GM12878 (cell line): ENCODE data around the gene CCDC82. TPM values are rescaled to one million over a fixed set of nuclear protein-coding genes. Genes with fewer than 3 reads are reported as not detected.

ENCODE experiments used
- ATAC-seq: fragments of 200-7000 bp; cut with Tn5 transposase; 3 replicates; pipeline ENCODE4 v1.9.1; 2020; ENCODE audit warnings: mild to moderate bottlenecking, moderate library complexity
- BruUV-seq: library from RNA; stranded (reverse); fragments of 400-500 nt; replicated peaks from 2 replicates; lab custom pipeline; 2021; lab: Mats Ljungman, UMichigan
- CTCF ChIA-PET: fragments of 300-600 bp; sonication (Branson Sonifier 250); formaldehyde crosslinking; extraction: SDS; loops from one replicate; lab custom pipeline; 2021; ENCODE audit warnings: inconsistent platforms; lab: Yijun Ruan, JAX
- POLR2A ChIA-PET: fragments of 350-600 bp; formaldehyde crosslinking; extraction: SDS; loops from one replicate; lab custom pipeline; 2021; ENCODE audit warnings: inconsistent platforms; lab: Charles Lee
- RAD21 ChIA-PET: fragments of 300-600 bp; sonication (Branson Sonifier 250); formaldehyde crosslinking; loops from one replicate; lab custom pipeline; 2023; ENCODE audit warnings: antibody characterized with exemption; ENCODE audit not compliant: unreplicated experiment; lab: Charles Lee
- SMC1A ChIA-PET: fragments of 300-600 bp; sonication (Branson Sonifier 250); formaldehyde crosslinking; loops from one replicate; lab custom pipeline; 2023; ENCODE audit not compliant: unreplicated experiment, uncharacterized antibody; lab: Charles Lee
- DNase-seq: peaks from one replicate; pipeline ENCODE4 v3.0.0-alpha.2; 2011; ENCODE audit warnings: low read depth, low spot score
- FAIRE-seq: peaks from 3 replicates; lab custom pipeline; 2011; peaks lifted over from hg19 to GRCh38; lab: Jason Lieb, UNC
- H2AFZ ChIP-seq: 2 replicates; pipeline ENCODE4 v1.6.0; 2011; ENCODE audit warnings: low read depth, low read length, control low read depth; ENCODE audit not compliant: control insufficient read depth
- H3K27ac ChIP-seq: 2 replicates; pipeline ENCODE4 v1.5.1; 2011; ENCODE audit warnings: control low read depth; ENCODE audit not compliant: control insufficient read depth, insufficient read depth
- H3K27me3 ChIP-seq, 2 experiments: replicated peaks in 1 of 2; 2 replicates each; pipeline versions ENCODE4 v1.6.0 to v1.6.1; 2011; ENCODE audit warnings: low read length in 1 of 2; ENCODE audit not compliant: control insufficient read depth in 2 of 2, insufficient read depth in 2 of 2
- H3K36me3 ChIP-seq, 2 experiments: 2 replicates each; pipeline ENCODE4 v1.5.1; 2011; ENCODE audit warnings: low read length in 1 of 2; ENCODE audit not compliant: control insufficient read depth in 2 of 2, insufficient read depth in 2 of 2
- H3K4me1 ChIP-seq: 2 replicates; pipeline ENCODE4 v1.6.1; 2011; ENCODE audit warnings: mild to moderate bottlenecking, low read length, moderate library complexity, mixed read lengths; ENCODE audit not compliant: control insufficient read depth, insufficient read depth
- H3K4me2 ChIP-seq: 2 replicates; pipeline ENCODE4 v1.6.0; 2011; ENCODE audit warnings: control low read depth; ENCODE audit not compliant: control insufficient read depth, insufficient read depth
- H3K4me3 ChIP-seq: fragments of 200-600 bp; sonication (generic); 2 replicates; pipeline ENCODE4 v1.5.1; 2016
- H3K79me2 ChIP-seq: 2 replicates; pipeline ENCODE4 v1.6.0; 2011; ENCODE audit warnings: low read length; ENCODE audit not compliant: control insufficient read depth, insufficient read depth
- H3K9ac ChIP-seq: 2 replicates; pipeline ENCODE4 v1.8.0; 2011; ENCODE audit warnings: low read length, control low read depth, mixed read lengths; ENCODE audit not compliant: control insufficient read depth, insufficient read depth
- H3K9me3 ChIP-seq: replicated peaks from 3 replicates; pipeline ENCODE4 v1.5.1; 2011; ENCODE audit warnings: mild to moderate bottlenecking, low read length; ENCODE audit not compliant: control insufficient read depth, insufficient read depth
- H4K20me1 ChIP-seq: 2 replicates; pipeline ENCODE4 v1.6.0; 2011; ENCODE audit not compliant: control insufficient read depth, insufficient read depth
- ATF2 ChIP-seq: IDR thresholded peaks from 2 replicates; pipeline ENCODE4 v1.6.1; 2012; ENCODE audit warnings: low read length, inconsistent platforms
- ATF7 ChIP-seq: fragments of 450-650 bp; IDR thresholded peaks from 2 replicates; pipeline ENCODE4 v1.6.1; 2016; ENCODE audit warnings: low read depth, mild to moderate bottlenecking
- BCL11A ChIP-seq: IDR thresholded peaks from 2 replicates; pipeline ENCODE4 v1.6.1; 2011; ENCODE audit warnings: low read depth, low read length
- ELK1 ChIP-seq: IDR thresholded peaks from 2 replicates; pipeline ENCODE4 v1.6.1; 2012; ENCODE audit warnings: low read depth, low read length, improper control_type of control experiment
- HDGF ChIP-seq: fragments of 450-650 bp; IDR thresholded peaks from 2 replicates; pipeline ENCODE4 v1.6.1; 2016; ENCODE audit warnings: antibody characterized with exemption
- IRF5 ChIP-seq: fragments of 450-650 bp; IDR thresholded peaks from 2 replicates; pipeline ENCODE4 v1.6.1; 2017; ENCODE audit warnings: borderline replicate concordance
- NR2C1 ChIP-seq: fragments of 450-650 bp; IDR thresholded peaks from 2 replicates; pipeline ENCODE4 v1.6.1; 2017; ENCODE audit warnings: antibody characterized with exemption, mild to moderate bottlenecking, moderate library complexity
- PML ChIP-seq: IDR thresholded peaks from 2 replicates; pipeline ENCODE4 v1.6.1; 2012; ENCODE audit warnings: low read length, inconsistent platforms
- RAD21 ChIP-seq: IDR thresholded peaks from 2 replicates; pipeline ENCODE4 v1.6.1; 2011; ENCODE audit warnings: mild to moderate bottlenecking, low read depth, low read length, moderate library complexity; ENCODE audit not compliant: insufficient read depth
- SUZ12 ChIP-seq: fragments of 200-600 bp; sonication (generic); IDR thresholded peaks from one replicate; pipeline ENCODE4 v1.6.1; 2018; ENCODE audit warnings: antibody characterized with exemption, mild to moderate bottlenecking; ENCODE audit not compliant: unreplicated experiment
- ZBTB33 ChIP-seq: fragments of 450-650 bp; IDR thresholded peaks from 2 replicates; pipeline ENCODE4 v1.6.1; 2017; ENCODE audit warnings: mild to moderate bottlenecking
- WGBS: methylation state at CpG from one replicate; pipeline ENCODE4 v1.1.6; 2016; ENCODE audit warnings: low lambda C conversion rate; ENCODE audit not compliant: insufficient replicate concordance, insufficient coverage; ENCODE audit errors: missing lambda C conversion rate; 5-methylcytosine and 5-hydroxymethylcytosine counted together
- in situ Hi-C: fragments of 300-500 bp; cut with MboI; formaldehyde crosslinking; loops from 9 replicates; pipeline ENCODE4 v1.14.3; 2018; ENCODE audit warnings: mixed read lengths
- intact Hi-C: fragments of 100-400 bp; cut with micrococcal nuclease; formaldehyde crosslinking; loops from one replicate; pipeline ENCODE4 v1.14.2; 2022; ENCODE audit not compliant: unreplicated experiment
- polyA plus RNA-seq, 11 experiments: library from polyadenylated mRNA; depleted of rRNA in 4 of 11; unstranded in 6 of 11; stranded (reverse) in 5 of 11; fragments of >200 nt; fragmentation: Nextera tagmentation in 4 of 11; fragmentation: Illumina TruSeq in 1 of 11; extraction: Ambion mirVana in 4 of 11; extraction: Trizol in 1 of 11; gene quantifications; 1 replicate in 1 of 11; 2 replicates in 10 of 11; pipeline versions ENCODE4 v1.2.1 to v1.2.3, GENCODE V29; 2011 to 2016; ENCODE audit warnings: inconsistent platforms in 2 of 11, missing spikeins in 2 of 11, low read depth in 1 of 11
- total RNA-seq, 4 experiments: library from RNA; depleted of rRNA in 3 of 4; stranded (reverse); fragments of >200 nt in 3 of 4; fragmentation: Illumina TruSeq in 1 of 4; extraction: Trizol in 1 of 4; gene quantifications; 2 replicates each; pipeline versions ENCODE4 v1.2.1 to v1.2.3, GENCODE V29; 2013 to 2021
- TF ChIP-seq, protein P1 (sequence below): fragments of 450-650 bp; formaldehyde crosslinking; IDR thresholded peaks from 2 replicates; pipeline ENCODE4 v1.5.0; 2022; ENCODE audit warnings: mild to moderate bottlenecking, missing genetic modification characterization

The CCDC82 gene
- total and polyA plus RNA-seq, 10 of the 15 experiments (the other 5 are each of a cell fraction or from before 2014, with no cell fraction given): 15.2 to 62.4 (median 28.8) TPM

DNA sequence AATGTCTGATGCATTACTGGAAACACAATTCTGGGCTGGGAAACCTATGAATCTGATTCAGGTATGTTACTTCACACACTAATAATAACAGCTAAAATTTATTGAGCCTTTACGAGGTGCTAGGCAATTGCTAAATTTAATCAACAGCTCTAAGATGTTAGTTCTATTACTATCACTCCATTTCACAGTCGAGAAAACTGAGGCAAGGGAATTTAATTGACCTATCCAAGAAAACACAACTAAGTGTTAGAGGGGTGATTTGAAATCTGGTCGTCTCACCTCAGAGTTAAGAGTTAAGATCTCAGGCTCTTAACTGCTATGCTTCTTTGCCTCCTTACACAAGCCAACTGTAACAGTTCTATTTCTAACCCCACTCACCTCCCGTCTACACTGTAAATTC is 55.5 kb downstream of the CCDC82 start (continued):
- TF ChIP-seq, protein P1, sequence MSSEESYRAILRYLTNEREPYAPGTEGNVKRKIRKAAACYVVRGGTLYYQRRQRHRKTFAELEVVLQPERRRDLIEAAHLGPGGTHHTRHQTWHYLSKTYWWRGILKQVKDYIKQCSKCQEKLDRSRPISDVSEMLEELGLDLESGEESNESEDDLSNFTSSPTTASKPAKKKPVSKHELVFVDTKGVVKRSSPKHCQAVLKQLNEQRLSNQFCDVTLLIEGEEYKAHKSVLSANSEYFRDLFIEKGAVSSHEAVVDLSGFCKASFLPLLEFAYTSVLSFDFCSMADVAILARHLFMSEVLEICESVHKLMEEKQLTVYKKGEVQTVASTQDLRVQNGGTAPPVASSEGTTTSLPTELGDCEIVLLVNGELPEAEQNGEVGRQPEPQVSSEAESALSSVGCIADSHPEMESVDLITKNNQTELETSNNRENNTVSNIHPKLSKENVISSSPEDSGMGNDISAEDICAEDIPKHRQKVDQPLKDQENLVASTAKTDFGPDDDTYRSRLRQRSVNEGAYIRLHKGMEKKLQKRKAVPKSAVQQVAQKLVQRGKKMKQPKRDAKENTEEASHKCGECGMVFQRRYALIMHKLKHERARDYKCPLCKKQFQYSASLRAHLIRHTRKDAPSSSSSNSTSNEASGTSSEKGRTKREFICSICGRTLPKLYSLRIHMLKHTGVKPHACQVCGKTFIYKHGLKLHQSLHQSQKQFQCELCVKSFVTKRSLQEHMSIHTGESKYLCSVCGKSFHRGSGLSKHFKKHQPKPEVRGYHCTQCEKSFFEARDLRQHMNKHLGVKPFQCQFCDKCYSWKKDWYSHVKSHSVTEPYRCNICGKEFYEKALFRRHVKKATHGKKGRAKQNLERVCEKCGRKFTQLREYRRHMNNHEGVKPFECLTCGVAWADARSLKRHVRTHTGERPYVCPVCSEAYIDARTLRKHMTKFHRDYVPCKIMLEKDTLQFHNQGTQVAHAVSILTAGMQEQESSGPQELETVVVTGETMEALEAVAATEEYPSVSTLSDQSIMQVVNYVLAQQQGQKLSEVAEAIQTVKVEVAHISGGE (CRISPR knock-in tag): no peak
- TF ChIP-seq BCL11A (no peak), RAD21 (no peak)

- Histone ChIP-seq H3K36me3 (peaks cover 0 to 5% of the 10 kb centered on the region in 2 experiments; a peak in 1 of 4 replicates), H3K4me1 (peaks cover 12% of the 10 kb centered on the region; the same call in 1 of the 2 replicates), H3K4me3 (no peak overlapping the region), H3K27ac (no peak overlapping the region), H3K79me2 (peaks cover 95% of the 10 kb centered on the region), H3K27me3 (no peaks in the 10 kb centered on the region), H4K20me1 (no peaks in the 10 kb centered on the region; the same call in 1 of the 2 replicates), H3K4me2 (peak overlapping the region; percentile 17; the same call in 1 of the 2 replicates), H2AFZ (no peak overlapping the region), H3K9ac (no peak overlapping the region), H3K9me3 (no peaks in the 10 kb centered on the region; the same call in 2 of the 3 replicates)
- no peak for DNase-seq
- no TSS peak for BruUV-seq
- ChIA-PET POLR2A (interaction anchor here (0.5 kb wide), 1 partner anchor 90 kb away, joined by 3 read pairs; no protein-coding TSS in a partner anchor), RAD21 (interaction anchor here (1.3 to 1.7 kb wide), 2 partner anchors 56 to 278 kb away, joined by 3 to 5 read pairs; partner anchors contain the start of genes CCDC82 and JRKL), CTCF (interaction anchor here (1.2 to 3.9 kb wide), 3 partner anchors 9 to 278 kb away, joined by 4 to 26 read pairs (median 4); partner anchors contain the start of gene MAML2), SMC1A (interaction anchor here (1.1 to 2.2 kb wide), 7 partner anchors 8 to 497 kb away, joined by 3 to 15 read pairs (median 5); partner anchors contain the start of gene MAML2)
- no peak for FAIRE-seq
- WGBS: 97% methylated on average over 4 of the region's 4 CpGs
- no peak for ATAC-seq
- intact Hi-C loops (no loop called here), in situ Hi-C loops (no loop called here)
- TF ChIP-seq ATF7: no peak
- no peak for TF ChIP-seq ATF2
- no peak for TF ChIP-seq IRF5
- no peak for TF ChIP-seq HDGF
- TF ChIP-seq ZBTB33: no peak
- no peak for TF ChIP-seq ELK1
- no peak for TF ChIP-seq SUZ12
- no peak for TF ChIP-seq PML
- no peak for TF ChIP-seq NR2C1
Measured at GRCh38 chr11:96333191-96333719, 56.5 kb downstream of the CCDC82 start.
